ENCODE data around the gene RNF151.

DNA sequence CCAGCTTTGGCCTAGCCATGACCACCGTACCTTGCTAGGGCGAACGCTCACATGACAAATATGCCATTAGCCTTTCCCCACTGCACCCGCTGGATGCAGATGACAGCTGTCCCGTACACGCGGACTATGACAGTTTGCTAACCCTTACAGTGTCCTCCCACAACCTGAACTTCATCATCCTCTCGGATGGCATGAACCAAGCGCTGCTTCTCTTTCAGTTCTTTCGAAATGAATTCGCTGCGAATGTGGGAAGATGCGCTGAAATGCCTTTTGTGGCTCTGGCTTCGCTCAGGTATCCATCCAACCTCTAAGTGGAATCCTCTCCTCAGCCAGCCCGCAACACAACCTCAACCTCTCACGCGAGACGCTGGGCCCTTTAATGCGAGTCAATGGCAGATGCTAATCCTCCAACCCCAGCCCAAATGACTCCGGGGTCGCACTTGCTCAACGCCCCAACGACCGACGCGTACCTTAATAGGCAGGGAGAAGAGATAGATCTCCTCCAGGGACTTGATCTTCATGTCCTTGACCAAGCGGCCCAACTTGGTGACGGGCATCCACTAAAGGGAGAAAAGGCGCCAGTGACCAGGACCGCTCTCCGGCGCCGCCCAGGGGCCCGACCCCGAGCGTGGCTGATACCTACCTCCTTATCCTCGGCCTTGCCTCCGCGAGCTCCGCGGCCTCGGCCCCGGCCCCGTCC is 2.7 kb upstream of the RNF151 start:
- TF ChIP-seq CTCF (IDR thresholded peaks at IDR 0.05; ENCODE audit: low read depth, low read length) (peak; percentile 27; the same call in 1 of the 2 replicates), EZH2phosphoT487 (IDR thresholded peaks at IDR 0.05; ENCODE audit: low read depth) (no peak)

Data from OCI-LY3 (cell line).